ENCODE measurements around the gene SUGP2. TPM values are rescaled to one million over a fixed set of nuclear protein-coding genes. Genes with fewer than 3 reads are reported as not detected.
A peak's percentile ranks its signal among the peaks of the same experiment; 100 is the strongest.
"Not testable (repeated sequence)": the region's sequence is repeated elsewhere in the genome, so short reads cannot be mapped to it uniquely, and the experiment has no call there.

SUGP2 gene
- total RNA-seq, 2 donors from 2014 or later: 50.4 to 51.1 TPM

GRCh38 chr19:19042732-19043280, 9.5 kb upstream of the SUGP2 start:
- intact Hi-C loops (cut with DNase I): no loop called here
- no peak for DNase-seq (ENCODE audit: low spot score)

- intact Hi-C loops (cut with DNase I): no loop called here
- DNase-seq (ENCODE audit: low spot score): peak; percentile 89
Observed at GRCh38 chr19:19040417-19040816, 7.1 kb upstream of the SUGP2 start.

GRCh38 chr19:19039901-19040300, 6.6 kb upstream of the SUGP2 start:
- no peak for DNase-seq (ENCODE audit: low spot score)

GRCh38 chr19:19034204-19034624, 897 bp upstream of the SUGP2 start:
- intact Hi-C loops (cut with DNase I): no loop called here
- peak; percentile 80 for DNase-seq (ENCODE audit: low spot score)

More at GRCh38 chr19:19039901-19040300, 6.6 kb upstream of the SUGP2 start:
- intact Hi-C loops (cut with DNase I): no loop called here

DNA sequence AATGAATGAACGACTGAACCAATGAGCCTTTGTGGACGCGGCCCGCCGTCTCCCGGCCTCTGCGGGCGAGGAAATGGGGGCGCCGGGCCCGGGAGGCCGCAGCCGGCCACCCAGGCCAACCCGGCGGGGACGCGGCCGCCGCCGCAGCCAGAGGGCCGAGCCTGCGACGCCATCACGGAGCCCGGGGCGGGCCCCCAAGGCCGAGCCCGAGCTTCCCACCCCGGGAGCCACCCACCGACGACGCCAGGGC, 216 bp downstream of the SUGP2 start:
- intact Hi-C loops (cut with DNase I): no loop called here
- no peak for DNase-seq (ENCODE audit: low spot score)

- intact Hi-C loops (cut with DNase I): no loop called here
Observed at GRCh38 chr19:19032420-19033175, 719 bp downstream of the SUGP2 start.

GRCh38 chr19:19031891-19032290, 1.4 kb downstream of the SUGP2 start:
- intact Hi-C loops (cut with DNase I): no loop called here
- DNase-seq (ENCODE audit: low spot score): no peak

More at GRCh38 chr19:19032420-19033175, 719 bp downstream of the SUGP2 start:
- DNase-seq (ENCODE audit: low spot score): peak; percentile 96

- DNase-seq (ENCODE audit: low spot score): no peak
- intact Hi-C loops (cut with DNase I): no loop called here
Observed at GRCh38 chr19:19028526-19028925, 4.8 kb downstream of the SUGP2 start.

DNA sequence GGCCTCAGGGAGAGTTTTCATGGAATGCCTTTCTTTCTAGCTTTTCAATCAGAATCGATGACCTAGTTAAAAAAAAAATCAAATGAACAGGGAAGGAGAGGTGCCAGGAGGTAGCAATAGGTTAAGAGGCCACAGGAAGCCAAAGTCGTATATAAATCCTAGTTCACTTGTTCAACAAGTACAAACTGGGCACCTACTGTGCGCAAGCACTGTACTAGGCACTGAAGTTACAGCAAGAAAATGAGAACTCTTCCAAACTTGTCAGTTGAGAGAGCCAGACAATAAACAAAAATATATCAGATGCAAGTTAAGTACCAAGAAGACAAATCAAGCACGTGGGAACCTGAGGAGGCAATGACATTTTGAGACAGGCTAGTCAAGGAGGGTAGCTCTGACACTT, 6.1 kb downstream of the SUGP2 start:
- intact Hi-C loops (cut with DNase I): no loop called here
- no peak for DNase-seq (ENCODE audit: low spot score)

- intact Hi-C loops (cut with DNase I): no loop called here
- no peak for DNase-seq (ENCODE audit: low spot score)
Observed at GRCh38 chr19:19026299-19026971, 6.9 kb downstream of the SUGP2 start.

DNA sequence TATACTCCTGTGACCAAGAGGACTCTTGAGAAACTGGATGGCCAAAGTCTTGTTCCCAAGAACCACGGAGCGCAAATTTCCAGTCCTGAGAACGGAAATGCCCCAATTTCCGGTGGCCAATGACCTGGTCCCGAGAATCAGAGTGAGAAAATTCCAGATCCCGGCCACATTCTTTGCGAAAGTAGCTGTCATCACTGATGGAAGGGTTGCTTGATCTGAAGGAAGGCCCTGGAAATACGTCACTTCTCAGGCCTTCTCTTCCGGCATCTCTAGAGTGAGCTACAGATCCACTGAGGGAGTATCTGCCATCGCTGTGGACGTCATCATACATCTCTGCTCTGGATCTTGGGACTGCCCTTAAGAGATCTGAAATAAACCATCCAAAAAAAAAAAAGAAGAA, 7.5 kb downstream of the SUGP2 start:
- no peak for DNase-seq (ENCODE audit: low spot score)
- intact Hi-C loops (cut with DNase I): no loop called here

DNA sequence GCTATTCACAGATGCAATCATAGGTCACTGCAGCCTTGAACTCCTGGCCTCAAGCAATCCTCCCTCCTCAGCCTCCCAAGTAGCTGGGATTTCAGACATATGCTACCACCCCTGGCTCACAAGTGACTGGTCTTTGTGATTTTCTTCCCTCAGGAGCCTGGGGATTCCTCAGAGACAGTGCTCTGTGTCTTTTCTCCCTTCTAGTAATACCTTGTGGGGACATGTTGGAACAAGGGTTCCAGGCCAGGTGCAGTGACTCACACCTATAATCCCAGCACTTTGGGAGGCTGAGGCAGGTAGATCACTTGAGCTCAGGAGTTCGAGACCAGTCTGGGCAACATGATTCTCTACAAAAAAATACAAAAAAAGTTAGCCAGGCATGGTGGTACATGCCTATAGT, 9.9 kb downstream of the SUGP2 start:
- DNase-seq (ENCODE audit: low spot score); intact Hi-C loops (cut with DNase I): not testable (repeated sequence)

- intact Hi-C loops (cut with DNase I): no loop called here
Observed at GRCh38 chr19:19022380-19022961, 10.8 kb downstream of the SUGP2 start.

GRCh38 chr19:19021115-19021514, 12.2 kb downstream of the SUGP2 start:
- DNase-seq (ENCODE audit: low spot score): no peak
- intact Hi-C loops (cut with DNase I): no loop called here

More at GRCh38 chr19:19022380-19022961, 10.8 kb downstream of the SUGP2 start:
- no peak for DNase-seq (ENCODE audit: low spot score)

GRCh38 chr19:19010551-19010950, 22.8 kb downstream of the SUGP2 start:
- DNase-seq (ENCODE audit: low spot score): no peak
- intact Hi-C loops (cut with DNase I): no loop called here

- intact Hi-C loops (cut with DNase I): no loop called here
- DNase-seq (ENCODE audit: low spot score): no peak
Observed at GRCh38 chr19:19009951-19010350, 23.4 kb downstream of the SUGP2 start.

GRCh38 chr19:19006213-19006612, 27.1 kb downstream of the SUGP2 start:
- intact Hi-C loops (cut with DNase I): no loop called here
- DNase-seq (ENCODE audit: low spot score): no peak

- intact Hi-C loops (cut with DNase I): no loop called here
- DNase-seq (ENCODE audit: low spot score): no peak
Observed at GRCh38 chr19:19004144-19004543, 29.2 kb downstream of the SUGP2 start.

GRCh38 chr19:18999896-19000620, 33.3 kb downstream of the SUGP2 start:
- intact Hi-C loops (cut with DNase I): no loop called here

More at GRCh38 chr19:18999896-19000620, 33.3 kb downstream of the SUGP2 start:
- DNase-seq (ENCODE audit: low spot score): no peak
